Uterus (tissue), 4 donors: ENCODE data around the gene CCDC174. TPM values are rescaled to one million over a fixed set of nuclear protein-coding genes. Genes with fewer than 3 reads are reported as not detected.
A peak's percentile ranks its signal among the peaks of the same experiment; 100 is the strongest.

Experiments used
- DNase-seq, 2 donors: peaks; one replicate each; pipeline ENCODE4 v3.0.0-alpha.2; 2019 to 2020
- H3K27ac ChIP-seq, 2 donors: fragments of 200-600 bp; sonication (generic); 1 replicate in 1 of 2; 2 replicates in 1 of 2; pipeline ENCODE4 v1.5.1; 2016 to 2018
- H3K27me3 ChIP-seq, 2 donors: fragments of 200-600 bp; sonication (generic); one replicate each; pipeline ENCODE4 v1.5.1; 2018 to 2019; ENCODE audit warnings: control low read depth in 1 of 2
- H3K36me3 ChIP-seq, 2 donors: fragments of 200-600 bp; sonication (generic); one replicate each; pipeline ENCODE4 v1.5.1; 2019; ENCODE audit warnings: control low read depth in 1 of 2
- H3K4me1 ChIP-seq, 2 donors: fragments of 200-600 bp; sonication (generic); one replicate each; pipeline ENCODE4 v1.5.1; 2018 to 2019; ENCODE audit warnings: control low read depth in 1 of 2
- H3K4me3 ChIP-seq, 2 donors: fragments of 200-600 bp; sonication (generic); 1 replicate in 1 of 2; 2 replicates in 1 of 2; pipeline ENCODE4 v1.5.1; 2018 to 2019; ENCODE audit warnings: mild to moderate bottlenecking in 1 of 2
- H3K9me3 ChIP-seq, 2 donors: fragments of 200-600 bp; sonication (generic); one replicate each; pipeline ENCODE4 v1.5.1; 2019; ENCODE audit warnings: control low read depth in 1 of 2
- POLR2A ChIP-seq, 2 donors: fragments of 450-650 bp; IDR thresholded peaks; one replicate each; pipeline ENCODE4 v1.6.1; 2016; ENCODE audit warnings: antibody characterized with exemption in 2 of 2, mild to moderate bottlenecking in 1 of 2, moderate library complexity in 1 of 2
- intact Hi-C: fragments of 100-400 bp; cut with DNase I; formaldehyde crosslinking; loops from one replicate; pipeline ENCODE4 v1.15.1; 2023; ENCODE audit warnings: low total_unique reads
- total RNA-seq, 4 donors: library from RNA; depleted of rRNA in 3 of 4; stranded (reverse); fragments of >200 nt in 3 of 4; gene quantifications; one replicate each; pipeline versions ENCODE4 v1.1.0 to v1.2.4, GENCODE V29; 2014 to 2023
- TF ChIP-seq, protein P1 (sequence below), 4 experiments: fragments of 200-600 bp in 2 of 4; fragments of 450-650 bp in 2 of 4; sonication (generic) in 2 of 4; IDR thresholded peaks; one replicate each; pipeline ENCODE4 v1.5.1; 2016 to 2019; ENCODE audit warnings: antibody characterized with exemption in 4 of 4, mild to moderate bottlenecking in 2 of 4, moderate library complexity in 1 of 4
- donor health status: DM: yes; HTN: yes; CAD: no.

Gene CCDC174
- total RNA-seq, 4 donors from 2014 or later, result 5.3 to 33.1 (median 14.4) TPM

DNA sequence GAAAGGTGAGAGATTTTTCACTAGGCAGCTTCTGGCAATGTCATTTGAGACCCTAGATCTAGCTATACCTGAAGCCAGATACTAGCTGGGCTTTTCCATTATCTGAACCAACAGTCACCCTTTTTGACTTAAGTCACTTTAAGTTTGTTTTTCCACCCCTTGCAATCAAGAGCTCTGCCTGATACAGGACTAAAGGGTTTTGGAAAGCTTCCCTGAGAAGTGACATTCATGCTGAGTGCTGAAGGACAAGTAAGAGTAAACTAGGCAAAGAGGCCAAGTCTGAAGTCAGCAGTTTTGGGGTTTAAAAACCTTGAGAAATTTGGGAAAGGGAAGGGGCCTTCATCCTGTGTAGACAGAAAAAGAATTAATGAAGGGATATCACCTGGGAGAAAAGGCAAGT is 27.1 kb upstream of the CCDC174 start:
- Histone ChIP-seq H3K27ac (no peak overlapping the region), H3K4me3 (no peak overlapping the region), H3K4me1 (no peaks in the 10 kb centered on the region), H3K27me3 (no peaks in the 10 kb centered on the region), H3K36me3 (no peaks in the 10 kb centered on the region), H3K9me3 (no peaks in the 10 kb centered on the region)
- intact Hi-C loops, result no loop called here
- DNase-seq, result no peak
- TF ChIP-seq, protein P1, sequence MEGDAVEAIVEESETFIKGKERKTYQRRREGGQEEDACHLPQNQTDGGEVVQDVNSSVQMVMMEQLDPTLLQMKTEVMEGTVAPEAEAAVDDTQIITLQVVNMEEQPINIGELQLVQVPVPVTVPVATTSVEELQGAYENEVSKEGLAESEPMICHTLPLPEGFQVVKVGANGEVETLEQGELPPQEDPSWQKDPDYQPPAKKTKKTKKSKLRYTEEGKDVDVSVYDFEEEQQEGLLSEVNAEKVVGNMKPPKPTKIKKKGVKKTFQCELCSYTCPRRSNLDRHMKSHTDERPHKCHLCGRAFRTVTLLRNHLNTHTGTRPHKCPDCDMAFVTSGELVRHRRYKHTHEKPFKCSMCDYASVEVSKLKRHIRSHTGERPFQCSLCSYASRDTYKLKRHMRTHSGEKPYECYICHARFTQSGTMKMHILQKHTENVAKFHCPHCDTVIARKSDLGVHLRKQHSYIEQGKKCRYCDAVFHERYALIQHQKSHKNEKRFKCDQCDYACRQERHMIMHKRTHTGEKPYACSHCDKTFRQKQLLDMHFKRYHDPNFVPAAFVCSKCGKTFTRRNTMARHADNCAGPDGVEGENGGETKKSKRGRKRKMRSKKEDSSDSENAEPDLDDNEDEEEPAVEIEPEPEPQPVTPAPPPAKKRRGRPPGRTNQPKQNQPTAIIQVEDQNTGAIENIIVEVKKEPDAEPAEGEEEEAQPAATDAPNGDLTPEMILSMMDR (IDR thresholded peaks at IDR 0.05), result no peak
- no peak for TF ChIP-seq POLR2A (IDR thresholded peaks at IDR 0.05)

- H3K9me3 ChIP-seq, result no peaks in the 10 kb centered on the region
- no peaks in the 10 kb centered on the region for H3K36me3 ChIP-seq
- H3K27ac ChIP-seq, result no peak overlapping the region
- H3K4me1 ChIP-seq, result no peaks in the 10 kb centered on the region
- intact Hi-C loops, result no loop called here
- TF ChIP-seq, protein P1 (IDR thresholded peaks at IDR 0.05), result no peak
- no peak for TF ChIP-seq POLR2A (IDR thresholded peaks at IDR 0.05)
- no peak for DNase-seq
- H3K4me3 ChIP-seq, result no peak overlapping the region
- H3K27me3 ChIP-seq, result no peaks in the 10 kb centered on the region
These were observed 26.1 kb upstream of the CCDC174 start for GRCh38 chr3:14625443-14625842.

DNA sequence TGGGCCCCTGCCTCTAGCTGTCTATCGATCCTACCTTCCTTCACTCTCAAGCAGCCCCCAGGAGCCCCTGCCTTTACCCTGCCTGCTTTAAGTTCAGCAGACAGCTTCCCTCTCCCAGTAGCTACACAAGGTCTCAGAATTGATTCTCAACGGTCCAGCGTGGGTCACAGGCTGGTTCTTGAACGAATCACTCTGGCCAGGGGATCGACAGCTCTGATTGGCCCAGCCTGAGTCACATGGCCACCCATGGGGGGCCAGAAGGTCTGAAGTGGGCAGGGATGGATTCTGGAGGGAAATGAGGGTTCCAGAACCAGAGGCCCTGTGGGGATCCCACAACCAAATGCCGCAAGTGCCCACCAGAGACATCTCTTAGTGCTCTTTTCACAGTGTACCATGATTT is 23.7 kb upstream of the CCDC174 start:
- TF ChIP-seq, protein P1 (IDR thresholded peaks at IDR 0.05), result no peak
- TF ChIP-seq POLR2A (IDR thresholded peaks at IDR 0.05), result no peak
- no peak for DNase-seq
- H3K27me3 ChIP-seq, result no peaks in the 10 kb centered on the region

GRCh38 chr3:14628406-14628805 is 23.2 kb upstream of the CCDC174 start:
- no peaks in the 10 kb centered on the region for H3K9me3 ChIP-seq
- H3K27ac ChIP-seq, result no peak overlapping the region
- TF ChIP-seq, protein P1 (IDR thresholded peaks at IDR 0.05), result no peak
- no peak for TF ChIP-seq POLR2A (IDR thresholded peaks at IDR 0.05)
- no peaks in the 10 kb centered on the region for H3K36me3 ChIP-seq
- no peak for DNase-seq
- H3K27me3 ChIP-seq, result no peaks in the 10 kb centered on the region
- intact Hi-C loops, result no loop called here
- no peak overlapping the region for H3K4me3 ChIP-seq
- no peaks in the 10 kb centered on the region for H3K4me1 ChIP-seq

More for the DNA sequence above, 23.7 kb upstream of the CCDC174 start:
- no peaks in the 10 kb centered on the region for H3K4me1 ChIP-seq
- no peaks in the 10 kb centered on the region for H3K9me3 ChIP-seq
- peak overlapping the region in 1 of 2 donors; percentile 62 for H3K27ac ChIP-seq
- no peaks in the 10 kb centered on the region for H3K36me3 ChIP-seq
- intact Hi-C loops, result no loop called here
- no peak overlapping the region for H3K4me3 ChIP-seq

- intact Hi-C loops, result no loop called here
- H3K27me3 ChIP-seq, result no peaks in the 10 kb centered on the region
These were observed 21.0 kb upstream of the CCDC174 start for GRCh38 chr3:14630404-14631100.

More at GRCh38 chr3:14630404-14631100, 21.0 kb upstream of the CCDC174 start:
- TF ChIP-seq, protein P1 (IDR thresholded peaks at IDR 0.05), result no peak
- no peak for TF ChIP-seq POLR2A (IDR thresholded peaks at IDR 0.05)
- DNase-seq, result no peak
- H3K36me3 ChIP-seq, result no peaks in the 10 kb centered on the region
- no peak overlapping the region for H3K4me3 ChIP-seq
- no peak overlapping the region for H3K27ac ChIP-seq
- H3K9me3 ChIP-seq, result no peaks in the 10 kb centered on the region
- H3K4me1 ChIP-seq, result no peaks in the 10 kb centered on the region
